NCI-H2029 treated with DMSO at 0.1 percent for 48 hours (cell line): ENCODE results near the gene CALU.

Experiments used
- DNase-seq: peaks from one replicate; lab custom pipeline; 2025; lab: John Stamatoyannopoulos, UW

Gene CALU

DNA sequence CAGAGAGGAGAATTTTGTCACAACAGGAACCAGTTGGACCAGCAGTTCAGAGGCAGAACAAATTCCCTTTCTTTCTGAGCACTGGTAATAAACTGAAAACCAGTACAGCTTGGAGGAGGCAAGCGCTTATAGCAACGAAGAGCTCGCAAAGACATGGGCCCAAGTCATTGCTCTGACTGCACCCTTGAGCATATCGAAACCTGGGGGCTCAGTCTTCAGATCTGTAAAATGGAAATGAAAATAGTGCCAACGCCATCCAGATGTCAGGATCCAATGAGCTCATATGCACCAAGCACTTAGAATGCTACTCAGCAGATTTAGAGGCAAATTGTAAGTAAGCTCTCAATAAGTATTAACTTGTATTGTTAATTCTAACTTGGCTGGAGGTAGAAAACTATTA, 14.4 kb upstream of the CALU start:
- no peak for DNase-seq

DNA sequence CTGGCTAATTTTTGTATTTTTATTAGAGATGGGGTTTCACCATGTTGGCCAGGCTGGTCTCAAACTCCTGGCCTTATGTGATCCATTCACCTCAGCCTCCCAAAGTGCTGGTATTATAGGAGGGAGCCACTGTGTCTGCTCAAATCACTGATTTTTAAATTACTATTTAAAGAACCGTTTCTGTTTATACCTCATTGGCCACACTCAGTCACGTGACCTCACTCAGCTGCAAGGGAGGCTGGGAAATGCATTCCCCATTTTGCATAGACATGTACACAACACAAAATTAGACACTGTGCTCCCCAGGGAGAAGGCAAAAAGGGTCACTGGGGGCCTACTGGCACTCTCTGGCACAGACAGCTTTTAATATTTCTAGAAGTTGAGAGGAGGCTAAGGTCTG, 13.6 kb upstream of the CALU start:
- no peak for DNase-seq

DNA sequence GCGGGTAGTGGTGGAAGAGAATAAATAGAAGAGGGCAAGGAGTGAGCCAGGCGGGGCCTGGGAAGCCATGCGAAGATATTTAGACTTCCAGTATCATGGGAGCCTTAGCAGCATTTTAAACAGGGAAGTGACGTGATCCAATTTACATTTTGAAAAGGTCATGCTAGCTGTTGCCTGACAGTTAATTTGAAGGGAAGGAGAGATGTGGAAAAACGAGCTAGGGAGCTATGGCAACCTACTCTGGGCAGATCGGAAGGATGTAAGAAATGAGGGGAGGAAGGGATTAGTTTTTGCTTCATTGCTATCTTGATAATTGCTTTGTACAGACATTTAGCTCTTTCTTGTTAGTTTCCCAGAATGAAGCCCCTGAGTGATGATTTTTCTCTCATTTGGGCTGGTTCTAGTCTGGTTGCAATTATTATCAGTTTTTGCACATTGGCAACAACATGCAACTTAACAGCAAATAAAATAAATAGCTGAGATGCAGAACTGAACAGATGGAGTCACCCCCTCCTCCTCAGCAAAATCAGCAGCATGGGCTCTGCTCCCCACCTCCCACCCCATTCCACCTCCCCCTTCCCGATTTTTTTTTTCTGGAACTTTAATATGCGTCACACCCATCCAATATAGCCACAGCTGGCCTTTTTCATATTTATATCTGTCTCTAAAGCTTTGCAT, 13.0 kb upstream of the CALU start:
- no peak for DNase-seq

- no peak for DNase-seq
Observed at GRCh38 chr7:128726737-128727072, 12.5 kb upstream of the CALU start.

DNA sequence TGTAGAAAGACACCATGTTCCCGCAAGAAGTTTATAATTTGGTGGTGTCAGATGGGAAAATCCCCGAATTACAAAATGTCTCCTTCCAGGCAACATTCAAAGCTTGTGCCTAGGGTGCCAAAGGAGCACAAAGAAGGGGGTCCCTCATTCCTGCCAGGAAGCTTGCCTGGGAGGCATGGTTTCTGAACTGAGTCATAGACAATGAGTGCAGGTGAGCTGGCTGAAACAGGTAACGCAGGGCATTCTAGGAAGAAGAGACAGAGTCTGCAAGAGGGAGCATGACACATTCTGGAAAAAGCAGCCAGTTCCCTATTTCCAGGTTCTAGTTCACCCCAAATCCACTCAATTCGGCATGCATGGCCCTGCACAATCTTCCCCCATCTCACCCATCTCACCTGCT, 11.9 kb upstream of the CALU start:
- no peak for DNase-seq

GRCh38 chr7:128728598-128728997, 10.6 kb upstream of the CALU start:
- DNase-seq: no peak

- DNase-seq: no peak
Observed at GRCh38 chr7:128729494-128729893, 9.7 kb upstream of the CALU start.

GRCh38 chr7:128731184-128731583, 8.0 kb upstream of the CALU start:
- no peak for DNase-seq

DNA sequence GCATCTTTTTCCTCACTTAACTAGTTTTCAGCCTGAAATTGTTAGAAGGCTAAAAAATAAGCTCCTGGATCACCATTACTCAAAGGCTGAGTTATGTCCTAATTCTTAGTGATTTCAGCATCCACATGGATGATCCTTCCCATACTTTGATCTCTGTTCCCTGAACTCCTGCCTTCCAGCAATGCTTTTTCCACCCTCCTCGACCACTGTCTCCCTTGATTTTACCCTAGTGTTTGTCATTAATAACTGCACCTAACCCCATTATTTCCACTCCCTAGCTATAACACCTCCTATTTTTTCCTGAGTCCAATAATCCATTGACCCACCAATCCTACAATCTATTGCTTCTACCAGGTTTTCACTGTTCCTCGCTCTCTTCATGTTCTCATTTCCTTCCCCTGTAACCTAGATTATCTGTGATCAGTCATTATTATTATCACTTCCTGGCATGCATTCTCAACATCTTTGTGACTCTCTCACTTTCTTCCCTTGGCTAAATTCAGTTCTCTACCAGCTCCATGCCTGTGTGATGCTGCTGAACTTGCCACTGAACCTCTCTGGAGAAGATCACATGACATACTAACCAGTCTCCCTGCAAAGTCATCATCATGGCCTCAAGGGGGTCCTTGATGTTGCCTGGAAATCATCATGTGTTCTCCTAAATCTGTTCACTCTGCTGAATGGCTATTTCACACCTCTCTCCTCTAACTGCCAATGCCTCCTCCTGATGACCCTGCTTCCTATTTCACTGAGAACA, 6.5 kb upstream of the CALU start:
- no peak for DNase-seq

DNA sequence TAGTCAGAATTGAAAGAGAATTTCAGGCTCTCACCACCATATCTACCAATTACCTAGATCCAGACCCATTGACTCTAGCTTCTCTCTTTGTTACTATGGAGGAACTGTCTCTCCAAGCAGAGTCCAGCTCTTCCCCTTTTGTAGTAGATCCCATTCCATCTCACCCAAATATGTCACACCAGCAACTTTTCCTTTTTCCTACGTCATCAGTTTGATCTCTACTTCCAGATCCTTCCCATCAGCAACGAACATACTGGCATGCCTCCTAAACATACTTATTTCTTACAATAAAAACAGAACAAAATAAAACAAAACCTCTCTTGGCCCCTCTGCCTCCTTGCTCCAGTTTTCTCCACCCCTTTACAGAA, 5.9 kb upstream of the CALU start:
- DNase-seq: no peak

- DNase-seq: no peak
Observed at GRCh38 chr7:128734890-128735289, 4.3 kb upstream of the CALU start.

DNA sequence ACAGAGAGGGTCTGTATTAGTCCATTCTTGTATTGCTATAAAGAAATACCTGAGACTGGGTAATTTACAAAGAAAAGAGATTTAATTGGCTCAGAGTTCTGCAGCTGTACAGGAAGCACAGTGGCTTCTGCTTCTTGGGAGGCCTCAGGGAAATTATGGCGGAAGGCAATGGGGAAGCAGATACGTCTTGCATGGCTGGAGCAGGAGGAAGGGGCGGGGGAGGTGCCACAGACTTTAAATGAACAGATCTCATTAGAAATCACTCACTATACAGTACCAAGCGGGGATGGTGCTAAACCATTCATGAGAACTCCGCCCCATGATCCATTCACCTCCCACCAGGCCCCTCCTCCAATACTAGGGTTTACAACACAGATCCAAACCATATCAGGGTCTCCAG, 3.7 kb upstream of the CALU start:
- no peak for DNase-seq

DNA sequence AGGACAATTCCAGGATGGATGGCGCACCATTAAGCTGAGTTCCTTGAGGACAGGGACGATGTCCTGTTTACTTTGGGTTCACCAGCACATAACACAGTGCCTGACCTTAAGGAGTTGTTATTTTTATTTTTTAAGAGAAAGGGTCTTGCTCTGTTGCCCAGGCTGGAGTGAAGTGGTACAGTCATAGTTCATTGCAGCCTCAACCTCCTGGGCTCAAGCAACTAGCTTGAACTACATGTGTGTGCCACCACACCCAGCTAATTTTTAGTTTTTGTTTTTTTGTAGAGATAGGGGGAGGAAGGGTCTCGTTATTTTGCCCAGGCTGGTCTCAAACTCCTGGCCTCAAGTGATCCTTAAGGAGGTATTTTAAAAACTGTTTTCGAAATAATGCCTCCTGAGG, 1.7 kb upstream of the CALU start:
- DNase-seq: no peak

GRCh38 chr7:128737867-128738385, 1.2 kb upstream of the CALU start:
- DNase-seq: no peak

DNA sequence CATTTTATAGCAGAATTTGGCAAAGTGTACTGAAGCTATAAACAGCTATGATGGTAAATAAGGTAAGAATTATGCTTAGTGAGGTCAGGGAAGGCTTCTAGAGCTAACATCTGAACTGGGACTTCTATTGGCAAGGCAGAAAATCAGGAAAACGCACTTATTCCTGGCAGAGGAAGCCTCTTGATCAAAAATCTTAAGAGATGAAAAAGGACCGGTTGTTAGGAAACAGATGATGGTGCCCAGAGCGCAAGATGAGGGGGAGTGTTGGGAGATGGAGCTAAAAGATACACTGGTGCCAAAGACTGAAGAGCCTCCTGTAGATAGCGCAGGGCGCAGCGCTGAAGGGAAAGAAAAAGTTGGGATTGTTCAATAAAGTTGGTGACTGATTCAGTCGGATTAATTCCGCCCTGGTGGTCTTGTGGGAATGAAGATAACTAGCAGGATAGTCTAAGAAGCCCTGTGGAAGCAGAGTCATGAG, 550 bp upstream of the CALU start:
- no peak for DNase-seq

- DNase-seq: no peak
Observed at GRCh38 chr7:128739990-128740682, 977 bp downstream of the CALU start.

DNA sequence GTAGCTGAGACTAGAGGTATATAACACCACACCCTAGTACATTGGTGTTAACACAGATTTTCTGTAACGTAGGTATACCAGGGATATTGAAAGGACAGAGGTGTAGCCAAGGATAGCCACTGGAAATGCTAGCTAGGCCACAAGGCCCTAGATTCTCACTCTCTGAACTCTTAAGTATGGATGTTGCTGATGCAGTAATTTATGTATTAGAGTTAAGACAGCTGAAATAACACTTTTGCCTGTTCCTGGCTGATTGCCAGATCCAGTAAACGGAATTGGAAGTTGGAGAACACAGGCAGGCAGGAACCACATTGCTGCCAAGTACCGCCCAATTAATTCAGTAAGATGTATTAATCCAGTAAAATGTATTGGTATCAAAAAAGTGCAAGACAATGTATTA, 1.8 kb downstream of the CALU start:
- DNase-seq: no peak

- no peak for DNase-seq
Observed at GRCh38 chr7:128741491-128741890, 2.3 kb downstream of the CALU start.

GRCh38 chr7:128742206-128742605, 3.0 kb downstream of the CALU start:
- DNase-seq: no peak

DNA sequence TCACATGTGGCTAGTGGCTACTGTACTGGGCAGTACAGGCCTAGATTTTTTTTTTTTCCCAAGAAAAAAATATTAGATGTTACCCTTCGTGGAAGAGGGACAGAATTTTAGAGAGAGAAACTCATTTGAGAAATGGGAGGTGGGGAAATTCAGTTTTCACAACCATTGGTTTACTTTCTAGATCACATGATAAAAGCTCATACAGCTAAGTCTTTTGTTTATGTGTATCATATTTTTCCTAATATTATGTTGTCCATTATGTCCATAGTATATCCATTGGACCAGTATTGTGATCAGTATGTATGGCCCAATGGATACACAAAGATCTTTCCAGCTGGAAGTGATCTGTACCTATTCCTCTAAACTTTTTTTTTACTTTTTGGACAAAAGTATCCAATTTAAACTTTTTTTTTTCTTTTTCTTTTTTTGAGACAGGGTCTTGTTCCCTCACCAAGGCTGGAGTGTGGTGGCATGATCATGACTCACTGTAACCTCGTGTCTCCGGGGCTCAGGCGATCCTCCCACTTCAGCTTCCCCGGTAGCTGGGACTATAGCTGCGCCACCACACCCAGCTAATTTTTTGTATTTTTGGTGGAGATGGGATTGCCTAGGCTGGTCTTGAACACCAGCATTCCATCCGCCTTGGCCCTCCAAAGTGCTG, 4.1 kb downstream of the CALU start:
- no peak for DNase-seq

DNA sequence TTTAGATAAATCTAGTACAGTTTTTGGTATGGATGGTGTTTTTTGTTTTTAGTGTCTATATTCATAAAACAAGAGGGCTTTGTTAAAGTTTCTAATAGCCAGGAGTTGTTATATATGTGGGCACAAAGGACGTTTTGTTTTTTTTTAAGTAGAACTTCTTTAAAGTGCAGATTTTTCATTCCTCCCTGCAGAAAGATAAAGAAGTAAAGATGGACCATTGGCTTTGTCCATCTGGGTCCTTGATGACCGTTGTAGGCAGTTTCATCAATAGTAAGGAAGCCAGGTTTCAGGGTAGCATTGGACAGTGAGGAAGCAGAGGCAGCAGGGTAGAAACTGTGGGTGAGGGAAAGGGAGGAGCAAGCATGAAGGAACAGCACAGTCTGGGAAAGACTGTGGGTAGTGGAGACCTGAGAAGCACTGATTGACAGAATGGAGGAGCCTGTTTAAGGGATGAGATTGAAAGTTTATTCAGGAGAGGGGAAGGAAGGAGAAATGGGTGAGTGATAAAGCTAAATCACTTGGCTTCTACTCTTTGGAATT, 5.3 kb downstream of the CALU start:
- DNase-seq: no peak

DNA sequence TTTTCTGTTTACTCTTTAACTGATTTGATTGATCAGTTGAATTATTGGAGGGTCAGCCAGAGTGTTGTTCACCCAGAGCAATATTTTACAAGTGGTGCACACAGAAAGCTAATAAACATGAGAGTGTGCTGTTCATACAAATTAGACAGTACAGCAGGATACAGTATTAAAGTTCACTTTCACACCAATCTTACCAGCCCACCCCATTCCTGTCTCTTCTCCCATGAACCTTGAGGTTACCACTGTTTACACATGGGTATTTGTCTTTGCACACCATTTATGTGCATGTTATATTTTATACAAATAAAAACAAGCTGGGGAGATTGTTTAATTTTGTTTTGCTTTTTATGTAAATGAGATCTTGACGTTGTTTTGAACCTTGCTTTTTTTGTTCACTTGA, 6.5 kb downstream of the CALU start:
- DNase-seq: no peak
